NB4 (cell line): ENCODE data around the gene ZYG11A.

ENCODE experiments used
- DNase-seq: peaks from one replicate; pipeline ENCODE4 v3.0.0; 2010; ENCODE audit warnings: low read depth
- H3K4me3 ChIP-seq: one replicate; pipeline ENCODE4 v1.5.1; 2011; ENCODE audit warnings: mild to moderate bottlenecking, low read depth, low read length, moderate library complexity
- MYC ChIP-seq: IDR thresholded peaks from 2 replicates; pipeline ENCODE4 v1.6.1; 2011; ENCODE audit warnings: low read depth, low read length
- POLR2A ChIP-seq: IDR thresholded peaks from 2 replicates; pipeline ENCODE4 v1.6.1; 2011; ENCODE audit warnings: mild to moderate bottlenecking; ENCODE audit not compliant: insufficient read length; ENCODE audit errors: extremely low read depth
- TF ChIP-seq, protein P1 (sequence below): IDR thresholded peaks from 2 replicates; pipeline ENCODE4 v1.6.1; 2011; ENCODE audit warnings: low read depth, low read length
- TF ChIP-seq, protein P2 (sequence below): IDR thresholded peaks from one replicate; pipeline ENCODE4 v1.5.1; 2012; ENCODE audit warnings: low read depth, low read length

Gene ZYG11A

DNA sequence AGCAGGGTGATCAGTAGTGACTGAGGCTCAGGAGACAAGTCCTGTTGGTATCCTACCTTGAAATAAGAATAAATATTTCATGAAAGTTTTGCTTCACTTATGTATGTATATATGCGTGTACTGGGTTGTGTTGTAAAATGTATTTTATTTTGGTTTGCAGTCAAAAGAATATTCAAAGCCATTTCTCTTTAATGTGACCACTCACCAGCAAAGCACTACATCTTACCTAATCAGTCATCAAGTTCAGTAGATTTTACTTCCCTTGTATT, 95.6 kb downstream of the ZYG11A start:
- no peak for DNase-seq
- TF ChIP-seq POLR2A (no peak), MYC (no peak)
- TF ChIP-seq, protein P1, sequence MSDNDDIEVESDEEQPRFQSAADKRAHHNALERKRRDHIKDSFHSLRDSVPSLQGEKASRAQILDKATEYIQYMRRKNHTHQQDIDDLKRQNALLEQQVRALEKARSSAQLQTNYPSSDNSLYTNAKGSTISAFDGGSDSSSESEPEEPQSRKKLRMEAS, result no peak
- TF ChIP-seq, protein P2, sequence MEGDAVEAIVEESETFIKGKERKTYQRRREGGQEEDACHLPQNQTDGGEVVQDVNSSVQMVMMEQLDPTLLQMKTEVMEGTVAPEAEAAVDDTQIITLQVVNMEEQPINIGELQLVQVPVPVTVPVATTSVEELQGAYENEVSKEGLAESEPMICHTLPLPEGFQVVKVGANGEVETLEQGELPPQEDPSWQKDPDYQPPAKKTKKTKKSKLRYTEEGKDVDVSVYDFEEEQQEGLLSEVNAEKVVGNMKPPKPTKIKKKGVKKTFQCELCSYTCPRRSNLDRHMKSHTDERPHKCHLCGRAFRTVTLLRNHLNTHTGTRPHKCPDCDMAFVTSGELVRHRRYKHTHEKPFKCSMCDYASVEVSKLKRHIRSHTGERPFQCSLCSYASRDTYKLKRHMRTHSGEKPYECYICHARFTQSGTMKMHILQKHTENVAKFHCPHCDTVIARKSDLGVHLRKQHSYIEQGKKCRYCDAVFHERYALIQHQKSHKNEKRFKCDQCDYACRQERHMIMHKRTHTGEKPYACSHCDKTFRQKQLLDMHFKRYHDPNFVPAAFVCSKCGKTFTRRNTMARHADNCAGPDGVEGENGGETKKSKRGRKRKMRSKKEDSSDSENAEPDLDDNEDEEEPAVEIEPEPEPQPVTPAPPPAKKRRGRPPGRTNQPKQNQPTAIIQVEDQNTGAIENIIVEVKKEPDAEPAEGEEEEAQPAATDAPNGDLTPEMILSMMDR, result no peak
- no peak overlapping the region for H3K4me3 ChIP-seq

GRCh38 chr1:52943876-52944416, 101.4 kb downstream of the ZYG11A start:
- TF ChIP-seq, protein P1, result no peak
- TF ChIP-seq, protein P2, result no peak
- TF ChIP-seq POLR2A (no peak), MYC (no peak)
- H3K4me3 ChIP-seq, result no peak overlapping the region
- DNase-seq, result no peak

- no peak overlapping the region for H3K4me3 ChIP-seq
- no peak for DNase-seq
- TF ChIP-seq MYC, result no peak
- TF ChIP-seq, protein P2, result no peak
- TF ChIP-seq POLR2A, result no peak
- TF ChIP-seq, protein P1, result no peak
Observed at GRCh38 chr1:52944566-52944965, 102.0 kb downstream of the ZYG11A start.
